EL (cell line): Measurements from ENCODE around the gene ZNF609.
A peak's percentile ranks its signal among the peaks of the same experiment; 100 is the strongest.

Experiments
- DNase-seq: peaks from one replicate; pipeline ENCODE4 v3.0.0-alpha.2; 2016

ZNF609 gene

GRCh38 chr15:64507293-64507802 lies 47.0 kb downstream of the ZNF609 start:
- DNase-seq = peak; percentile 46

- DNase-seq = no peak
These were observed 47.5 kb downstream of the ZNF609 start for GRCh38 chr15:64507845-64508244.

DNA sequence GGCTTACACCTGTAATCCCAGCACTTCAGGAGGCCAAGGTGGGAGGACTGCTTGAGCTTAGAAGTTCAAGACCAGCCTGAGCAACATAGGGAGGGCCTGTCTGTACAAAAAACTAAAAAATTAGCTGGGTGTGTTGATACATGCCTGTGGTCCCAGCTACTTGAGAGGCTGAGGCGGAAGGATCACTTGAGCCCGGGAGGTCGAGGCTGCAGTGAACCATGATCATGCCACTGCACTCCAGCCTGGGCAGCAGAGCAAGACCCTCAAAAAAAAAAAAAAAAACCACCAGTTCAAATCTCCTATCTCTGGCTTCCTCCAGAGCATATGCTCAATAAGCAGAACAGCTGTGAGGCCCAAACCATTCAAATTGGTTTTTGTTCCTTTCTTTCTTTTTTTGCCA lies 53.4 kb downstream of the ZNF609 start:
- DNase-seq = no peak

GRCh38 chr15:64515196-64515595 lies 54.8 kb downstream of the ZNF609 start:
- no peak for DNase-seq

DNA sequence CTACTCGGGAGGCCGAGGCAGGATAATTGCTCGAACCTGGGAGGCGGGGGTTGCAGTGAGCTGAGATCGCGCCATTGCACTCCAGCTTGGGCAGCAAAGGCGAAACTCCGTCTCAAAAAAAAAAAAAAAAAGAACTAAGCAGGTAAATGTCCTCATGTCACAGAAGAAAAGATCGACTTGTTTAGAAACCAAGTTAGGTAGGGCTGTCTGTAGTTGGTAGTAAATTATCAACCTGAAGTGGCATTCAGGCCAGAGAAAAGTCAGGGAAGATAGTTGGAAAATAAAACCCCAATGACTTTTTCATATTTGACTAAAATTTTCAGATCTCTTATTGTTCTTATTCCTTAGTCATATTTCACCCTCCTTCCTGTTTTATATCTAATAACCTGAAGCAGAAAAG lies 55.4 kb downstream of the ZNF609 start:
- DNase-seq = no peak

DNA sequence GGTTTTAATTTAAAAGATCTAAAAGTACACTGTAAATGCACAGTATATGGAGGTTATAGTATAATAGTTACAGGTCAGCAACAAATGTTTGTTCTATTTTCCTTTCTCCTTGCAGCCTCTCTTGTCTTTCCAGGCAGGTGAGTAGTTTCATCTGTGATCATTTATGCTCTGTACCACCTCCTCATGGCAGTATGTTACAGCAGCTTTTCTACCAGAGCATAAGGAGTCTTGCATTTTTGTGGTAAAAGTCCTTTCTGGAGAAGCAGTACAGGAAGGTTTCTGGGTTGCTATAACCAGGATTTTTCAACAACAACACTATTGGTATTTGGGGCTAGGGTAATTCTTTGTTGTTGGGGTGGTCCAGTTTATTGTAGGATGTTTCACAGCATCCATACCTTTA lies 59.5 kb downstream of the ZNF609 start:
- DNase-seq = no peak

DNA sequence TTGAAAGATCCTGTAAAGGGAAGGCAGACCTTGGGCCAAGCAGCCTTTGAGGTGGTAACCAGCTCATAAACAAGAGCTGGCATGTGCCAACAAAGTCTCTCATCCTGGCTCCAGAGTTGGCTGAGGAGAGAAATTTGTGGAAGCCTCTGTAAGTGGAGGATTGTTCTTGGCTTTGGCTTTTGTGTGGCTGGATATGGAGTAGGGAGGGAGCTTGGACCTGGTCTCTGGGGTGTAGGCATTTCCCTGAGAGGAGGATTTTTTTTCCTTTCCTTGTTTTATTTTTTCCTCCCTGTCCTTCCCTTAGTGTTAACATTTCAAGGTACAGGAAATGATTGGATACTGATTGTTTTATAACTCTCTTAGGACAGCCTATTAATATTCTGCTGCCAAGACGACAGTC lies 60.8 kb downstream of the ZNF609 start:
- DNase-seq = no peak

DNA sequence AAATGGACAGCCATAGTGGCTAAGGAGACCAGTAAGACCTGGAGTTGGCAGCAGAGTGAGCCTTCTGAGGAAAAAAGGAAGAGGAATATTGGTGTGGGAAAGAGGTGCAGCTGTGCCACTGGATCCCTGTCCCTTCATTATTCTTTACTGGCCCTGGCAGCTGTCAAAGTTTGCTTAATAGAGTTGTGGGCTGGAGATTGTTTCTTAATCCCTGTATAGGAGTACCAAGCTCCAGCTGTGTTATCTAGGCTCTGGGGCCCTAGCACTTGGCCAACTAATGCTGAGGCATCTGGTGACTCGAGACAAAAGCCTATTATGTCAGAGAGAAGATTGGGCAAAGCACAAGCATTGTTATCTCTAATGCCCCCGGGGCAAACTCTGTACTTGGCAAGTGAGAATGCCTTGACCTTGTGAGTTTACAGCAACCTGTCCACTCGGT lies 61.4 kb downstream of the ZNF609 start:
- DNase-seq = peak; percentile 80

DNA sequence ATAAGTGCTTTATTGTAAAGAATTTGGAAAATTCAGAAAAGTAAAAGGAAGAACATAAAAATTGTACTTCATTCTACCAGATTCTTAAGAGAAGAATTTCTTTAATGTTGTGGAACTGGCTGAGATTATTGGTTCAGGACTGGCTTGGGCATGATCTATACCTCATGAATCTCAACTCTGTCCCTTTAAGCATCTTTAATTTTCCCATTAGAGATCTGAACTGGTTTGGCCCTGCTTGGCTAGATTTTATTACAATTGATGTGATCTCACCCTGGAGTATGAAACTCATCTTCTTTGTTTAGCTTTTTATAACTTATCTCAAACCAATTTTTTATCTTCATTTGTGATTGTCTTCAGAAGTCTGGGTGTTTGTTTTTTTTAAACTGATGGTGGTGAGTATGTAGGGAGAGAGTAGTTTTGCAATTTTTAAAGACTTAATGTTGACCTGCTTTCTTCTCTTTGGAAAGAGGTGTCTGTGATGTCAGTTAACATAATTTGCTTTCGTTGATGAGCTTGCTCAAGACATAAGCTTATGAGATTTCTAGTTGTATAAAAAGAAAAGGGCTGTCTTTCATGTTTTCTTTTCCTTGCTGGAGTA lies 61.9 kb downstream of the ZNF609 start:
- DNase-seq = no peak

DNA sequence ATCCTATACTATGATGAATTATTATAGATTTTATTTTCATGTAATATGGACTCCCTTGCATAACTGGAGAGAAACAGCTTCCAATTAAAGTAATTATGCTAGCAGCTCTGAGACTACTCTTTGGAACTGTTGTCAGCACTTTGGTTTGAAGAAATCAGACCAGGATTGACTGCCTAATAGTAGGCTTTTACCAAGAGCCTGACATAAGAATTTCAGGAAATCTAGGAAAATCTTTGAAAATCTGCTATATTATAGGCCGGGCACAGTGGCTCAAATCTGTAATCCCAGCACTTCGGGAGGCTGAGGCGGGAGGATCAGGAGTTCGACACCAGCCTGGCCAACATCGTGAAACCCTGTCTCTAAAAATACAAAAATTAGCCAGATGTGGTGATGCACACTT lies 62.9 kb downstream of the ZNF609 start:
- DNase-seq = no peak

DNA sequence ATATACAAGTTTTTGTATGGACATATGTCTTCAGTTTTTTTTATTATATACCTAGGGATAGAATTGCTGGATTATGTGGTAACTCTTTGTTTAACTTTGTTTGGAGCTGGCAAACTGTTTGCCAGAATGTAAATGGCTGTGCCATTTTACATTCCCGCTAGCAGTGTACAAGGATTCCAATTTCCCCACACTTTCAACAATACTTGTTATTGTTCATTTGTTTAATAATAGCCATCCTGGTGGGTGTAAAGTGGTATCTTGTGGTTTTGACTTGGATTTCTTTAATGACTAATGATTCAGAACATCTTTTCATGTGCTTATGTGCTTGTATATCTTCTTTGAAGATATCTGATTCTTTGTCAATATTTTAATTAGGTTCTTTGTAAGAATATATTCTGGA lies 64.4 kb downstream of the ZNF609 start:
- no peak for DNase-seq

GRCh38 chr15:64525828-64526530 lies 65.6 kb downstream of the ZNF609 start:
- DNase-seq = peak; percentile 47

DNA sequence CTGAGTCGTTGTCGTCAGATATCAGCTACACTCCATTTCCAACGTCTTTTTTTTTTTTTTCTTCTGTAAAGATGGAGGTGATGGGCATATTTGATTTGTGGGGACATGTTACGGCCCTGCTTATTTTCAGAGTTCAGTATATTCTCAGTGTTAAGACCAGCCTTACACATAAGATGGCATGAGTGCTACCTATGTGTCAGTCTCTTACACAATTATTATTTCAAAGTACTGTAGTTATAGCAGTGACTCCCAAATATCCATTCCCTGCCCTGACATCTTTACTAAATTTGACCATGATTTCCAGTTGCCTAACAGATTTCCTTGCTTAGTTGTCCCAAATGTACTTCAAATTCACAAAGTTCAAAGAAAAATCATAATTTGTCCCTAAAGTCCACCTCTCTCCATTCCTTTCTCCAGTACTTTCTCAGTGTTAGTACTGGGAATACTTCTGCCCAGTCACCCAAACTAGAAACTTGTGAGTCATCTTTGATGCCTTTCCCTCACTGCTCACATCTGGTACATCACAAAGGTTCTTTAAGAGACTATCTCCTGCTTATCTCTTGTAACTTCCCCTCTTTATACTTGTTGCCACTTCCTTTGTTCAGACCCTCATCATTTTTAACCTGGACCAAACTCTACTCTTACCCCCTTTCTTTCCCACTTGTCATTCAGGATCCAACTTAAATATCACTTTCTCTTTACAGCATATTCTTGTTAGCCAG lies 67.0 kb downstream of the ZNF609 start:
- DNase-seq = peak; percentile 75

GRCh38 chr15:64528871-64529270 lies 68.5 kb downstream of the ZNF609 start:
- DNase-seq = no peak

GRCh38 chr15:64530472-64530871 lies 70.1 kb downstream of the ZNF609 start:
- DNase-seq = no peak

- no peak for DNase-seq
These were observed 70.5 kb downstream of the ZNF609 start for GRCh38 chr15:64530918-64531317.

GRCh38 chr15:64532521-64533315 lies 72.3 kb downstream of the ZNF609 start:
- no peak for DNase-seq

- DNase-seq = no peak
These were observed 75.3 kb downstream of the ZNF609 start for GRCh38 chr15:64535460-64536243.

DNA sequence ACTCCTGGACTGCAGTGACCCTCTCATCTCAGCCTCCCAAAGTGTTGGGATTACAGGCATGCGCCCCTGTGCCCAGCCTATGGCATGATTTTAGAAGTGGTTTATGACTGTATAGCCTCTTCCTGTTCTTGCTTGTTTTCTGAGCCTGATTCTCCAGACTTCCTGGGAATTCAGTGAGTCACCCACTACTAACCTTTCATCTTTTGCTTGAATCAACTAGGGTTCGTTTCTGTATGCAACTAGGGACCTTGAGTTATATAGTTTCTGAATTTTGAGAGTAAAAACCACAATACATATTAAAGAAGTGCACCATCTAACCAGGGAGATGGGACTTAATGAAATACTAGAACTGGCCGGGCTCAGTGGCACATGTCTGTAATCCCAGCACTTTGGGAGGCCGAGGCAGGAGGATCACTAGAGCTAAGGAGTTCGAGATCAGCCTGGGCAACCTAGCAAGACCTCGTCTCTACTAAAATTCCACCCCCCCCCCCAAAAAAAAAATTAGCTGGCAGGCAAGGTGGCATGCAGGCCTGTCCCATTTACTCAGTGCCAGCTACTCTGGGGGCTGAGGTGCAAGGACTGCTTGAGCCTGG lies 76.0 kb downstream of the ZNF609 start:
- DNase-seq = peak; percentile 87

- DNase-seq = no peak
These were observed 81.7 kb downstream of the ZNF609 start for GRCh38 chr15:64542091-64542490.

DNA sequence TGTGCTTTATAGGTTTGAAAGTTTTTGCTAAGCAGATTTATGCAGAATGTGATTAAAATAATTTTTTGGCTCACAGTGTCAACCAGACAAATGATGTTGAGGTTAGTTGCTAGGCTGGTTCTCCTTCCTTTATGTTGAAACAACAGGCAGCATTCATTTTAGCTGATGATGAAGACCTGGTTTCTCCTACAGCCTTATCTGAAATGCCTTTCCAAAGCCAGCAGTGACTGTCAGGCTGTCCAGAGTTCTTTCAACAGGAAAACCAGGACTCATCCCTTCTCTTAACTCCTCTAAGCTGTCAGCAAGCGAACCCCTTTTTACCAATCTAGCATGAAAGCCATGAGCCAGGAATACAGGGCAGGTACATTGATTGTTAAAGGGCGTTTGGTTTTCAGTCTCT lies 84.1 kb downstream of the ZNF609 start:
- no peak for DNase-seq

- no peak for DNase-seq
These were observed 86.9 kb downstream of the ZNF609 start for GRCh38 chr15:64547275-64547674.
